GM18868 (cell line): ENCODE results near the gene TBCE.
A peak's percentile ranks its signal among the peaks of the same experiment; 100 is the strongest.

Experiments
- ATAC-seq: cut with Tn5 transposase; IDR thresholded peaks from one replicate; pipeline ENCODE4 v1.9.1; 2021; ENCODE audit warnings: mild to moderate bottlenecking, moderate library complexity; ENCODE audit not compliant: unreplicated experiment

TBCE gene

GRCh38 chr1:235367000-235367908 lies at the start of gene TBCE:
Gene TBCE (plus strand): TSS chr1:235367427. CDS start chr1:235380050, 12,623 bp downstream.
- peak; percentile 100 for ATAC-seq

- no peak for ATAC-seq
These were observed 48.0 kb upstream of the TBCE start for GRCh38 chr1:235319255-235319654.

- ATAC-seq = no peak
These were observed 46.6 kb upstream of the TBCE start for GRCh38 chr1:235320521-235321179.

- no peak for ATAC-seq
These were observed 42.9 kb upstream of the TBCE start for GRCh38 chr1:235324296-235324695.

- no peak for ATAC-seq
These were observed 42.1 kb upstream of the TBCE start for GRCh38 chr1:235325139-235325538.

GRCh38 chr1:235325854-235326253 lies 41.4 kb upstream of the TBCE start:
- no peak for ATAC-seq

- ATAC-seq = no peak
These were observed 40.3 kb upstream of the TBCE start for GRCh38 chr1:235326719-235327558.

GRCh38 chr1:235327559-235328270 lies 39.5 kb upstream of the TBCE start, which contains the start of gene ARID4B:
Gene ARID4B (minus strand): TSS chr1:235328179. CDS start chr1:235326919, 1,260 bp downstream.
- ATAC-seq = peak; percentile 4

GRCh38 chr1:235328271-235329138 lies 38.7 kb upstream of the TBCE start, which contains the start of gene GGPS1:
Gene GGPS1 (plus strand): TSS chr1:235328570. CDS start chr1:235335265, 6,695 bp downstream.
- ATAC-seq = peak; percentile 60

GRCh38 chr1:235329139-235329902 lies 37.9 kb upstream of the TBCE start:
- ATAC-seq = peak; percentile 27

GRCh38 chr1:235330918-235331285 lies 36.3 kb upstream of the TBCE start:
- no peak for ATAC-seq

GRCh38 chr1:235331401-235331800 lies 35.8 kb upstream of the TBCE start:
- no peak for ATAC-seq

GRCh38 chr1:235336903-235337302 lies 30.3 kb upstream of the TBCE start:
- peak; percentile 40 for ATAC-seq

GRCh38 chr1:235339746-235340145 lies 27.5 kb upstream of the TBCE start:
- ATAC-seq = no peak

- ATAC-seq = no peak
These were observed 25.9 kb upstream of the TBCE start for GRCh38 chr1:235341334-235341733.

- ATAC-seq = no peak
These were observed 25.2 kb upstream of the TBCE start for GRCh38 chr1:235342039-235342438.

- ATAC-seq = no peak
These were observed 24.8 kb upstream of the TBCE start for GRCh38 chr1:235342471-235342870.

GRCh38 chr1:235343726-235344125 lies 23.5 kb upstream of the TBCE start:
- no peak for ATAC-seq

- no peak for ATAC-seq
These were observed 15.8 kb upstream of the TBCE start for GRCh38 chr1:235351441-235351840.
